Measurements from ENCODE around the gene MCRS1.
"Not testable (repeated sequence)": the region's sequence is repeated elsewhere in the genome, so short reads cannot be mapped to it uniquely, and the experiment has no call there.

Gene MCRS1

GRCh38 chr12:49527361-49528130 is 40.4 kb downstream of the MCRS1 start:
- no peak overlapping the region for H3K4me3 ChIP-seq (ENCODE audit: low read depth, low read length)
- DNase-seq (ENCODE audit: low read depth), result no peak

- no peak overlapping the region for H3K4me3 ChIP-seq (ENCODE audit: low read depth, low read length)
These were observed 42.0 kb downstream of the MCRS1 start for GRCh38 chr12:49525942-49526341.

GRCh38 chr12:49524660-49525324 is 43.1 kb downstream of the MCRS1 start:
- no peak for DNase-seq (ENCODE audit: low read depth)

More at GRCh38 chr12:49525942-49526341, 42.0 kb downstream of the MCRS1 start:
- no peak for DNase-seq (ENCODE audit: low read depth)

GRCh38 chr12:49521389-49521788 is 46.6 kb downstream of the MCRS1 start:
- DNase-seq (ENCODE audit: low read depth), result no peak
- no peak overlapping the region for H3K4me3 ChIP-seq (ENCODE audit: low read depth, low read length)

More at GRCh38 chr12:49524660-49525324, 43.1 kb downstream of the MCRS1 start:
- H3K4me3 ChIP-seq (ENCODE audit: low read depth, low read length), result no peak overlapping the region

GRCh38 chr12:49519574-49519936 is 48.4 kb downstream of the MCRS1 start:
- no peak for DNase-seq (ENCODE audit: low read depth)
- no peak overlapping the region for H3K4me3 ChIP-seq (ENCODE audit: low read depth, low read length)

- H3K4me3 ChIP-seq (ENCODE audit: low read depth, low read length), result no peak overlapping the region
- DNase-seq (ENCODE audit: low read depth), result no peak
These were observed 48.9 kb downstream of the MCRS1 start for GRCh38 chr12:49518914-49519573.

GRCh38 chr12:49515266-49515665 is 52.7 kb downstream of the MCRS1 start:
- no peak overlapping the region for H3K4me3 ChIP-seq (ENCODE audit: low read depth, low read length)
- peak; percentile 65 for DNase-seq (ENCODE audit: low read depth)

GRCh38 chr12:49512546-49512945 is 55.4 kb downstream of the MCRS1 start:
- H3K4me3 ChIP-seq (ENCODE audit: low read depth, low read length), result no peak overlapping the region
- DNase-seq (ENCODE audit: low read depth), result no peak

- DNase-seq (ENCODE audit: low read depth), result no peak
- no peak overlapping the region for H3K4me3 ChIP-seq (ENCODE audit: low read depth, low read length)
These were observed 56.5 kb downstream of the MCRS1 start for GRCh38 chr12:49511410-49511809.

- not testable (repeated sequence) for H3K4me3 ChIP-seq (ENCODE audit: low read depth, low read length); DNase-seq (ENCODE audit: low read depth)
These were observed 58.3 kb downstream of the MCRS1 start for GRCh38 chr12:49509681-49510080.
